A673 (cell line): ENCODE data around the gene NAV2. TPM values are rescaled to one million over a fixed set of nuclear protein-coding genes. Genes with fewer than 3 reads are reported as not detected.

Experiments used
- BruUV-seq: library from RNA; stranded (reverse); fragments of 400-500 nt; replicated peaks from 2 replicates; lab custom pipeline; 2021; lab: Mats Ljungman, UMichigan
- CTCF ChIA-PET: fragments of 300-600 bp; sonication (Branson Sonifier 250); formaldehyde crosslinking; loops from one replicate; lab custom pipeline; 2022; ENCODE audit warnings: antibody characterized with exemption; lab: Charles Lee
- POLR2A ChIA-PET: fragments of 300-600 bp; sonication (Branson Sonifier 250); formaldehyde crosslinking; loops from one replicate; lab custom pipeline; 2022; ENCODE audit warnings: antibody characterized with exemption; ENCODE audit not compliant: low non-redundant PET; lab: Charles Lee
- DNase-seq: peaks from one replicate; pipeline ENCODE4 v3.0.0-alpha.2; 2015; ENCODE audit warnings: low spot score
- H3K27ac ChIP-seq: fragments of 200-600 bp; sonication (generic); 2 replicates; pipeline ENCODE4 v1.5.1; 2016; ENCODE audit warnings: mixed run types, low read depth, mild to moderate bottlenecking, mixed read lengths, antibody characterized with exemption, low read length; ENCODE audit not compliant: poor library complexity, severe bottlenecking
- H3K27me3 ChIP-seq: fragments of 200-600 bp; sonication (generic); replicated peaks from 2 replicates; pipeline ENCODE4 v1.6.1; 2017; ENCODE audit warnings: mixed run types, low read depth, mild to moderate bottlenecking, mixed read lengths, antibody characterized with exemption, low read length; ENCODE audit not compliant: insufficient read depth, poor library complexity
- H3K36me3 ChIP-seq: fragments of 200-600 bp; sonication (generic); 2 replicates; pipeline ENCODE4 v1.6.1; 2016; ENCODE audit warnings: mixed run types, mild to moderate bottlenecking, mixed read lengths, antibody characterized with exemption, low read length; ENCODE audit not compliant: insufficient read depth, poor library complexity, severe bottlenecking
- H3K4me1 ChIP-seq: fragments of 200-600 bp; sonication (generic); 2 replicates; pipeline ENCODE4 v1.6.1; 2017; ENCODE audit warnings: mixed run types, mild to moderate bottlenecking, mixed read lengths, antibody characterized with exemption, low read length; ENCODE audit not compliant: insufficient read depth, poor library complexity, severe bottlenecking
- H3K4me3 ChIP-seq: fragments of 200-600 bp; sonication (generic); 2 replicates; pipeline ENCODE4 v1.5.1; 2016; ENCODE audit warnings: low read depth, mixed run types, mild to moderate bottlenecking, mixed read lengths, low read length; ENCODE audit not compliant: poor library complexity, severe bottlenecking
- H3K9me3 ChIP-seq: fragments of 200-600 bp; sonication (generic); 2 replicates; pipeline ENCODE4 v1.6.1; 2016; ENCODE audit warnings: mixed run types, low read depth, mild to moderate bottlenecking, mixed read lengths, antibody characterized with exemption, low read length; ENCODE audit not compliant: poor library complexity, severe bottlenecking
- EZH2 ChIP-seq: fragments of 200-600 bp; sonication (generic); IDR thresholded peaks from 2 replicates; pipeline ENCODE4 v1.6.1; 2017; ENCODE audit warnings: borderline replicate concordance, low read depth, mild to moderate bottlenecking, mixed read lengths, antibody characterized with exemption, low read length; ENCODE audit not compliant: poor library complexity, severe bottlenecking
- intact Hi-C: fragments of 100-400 bp; cut with micrococcal nuclease; formaldehyde crosslinking; loops from one replicate; pipeline ENCODE4 v1.10.0; 2022; ENCODE audit not compliant: unreplicated experiment
- total RNA-seq: library from RNA; stranded (reverse); gene quantifications from 2 replicates; pipeline ENCODE4 v1.2.3, GENCODE V29; 2021
- TF ChIP-seq, protein P1 (sequence below): fragments of 300-800, 200-600 bp; sonication (generic); conservative IDR thresholded peaks from 2 replicates; pipeline ENCODE4 v1.5.1; 2017; ENCODE audit warnings: low read depth, mild to moderate bottlenecking, antibody characterized with exemption, low read length, moderate library complexity, mixed read lengths

Gene NAV2
- total RNA-seq, 1 experiment from 2014 or later: not detected

DNA sequence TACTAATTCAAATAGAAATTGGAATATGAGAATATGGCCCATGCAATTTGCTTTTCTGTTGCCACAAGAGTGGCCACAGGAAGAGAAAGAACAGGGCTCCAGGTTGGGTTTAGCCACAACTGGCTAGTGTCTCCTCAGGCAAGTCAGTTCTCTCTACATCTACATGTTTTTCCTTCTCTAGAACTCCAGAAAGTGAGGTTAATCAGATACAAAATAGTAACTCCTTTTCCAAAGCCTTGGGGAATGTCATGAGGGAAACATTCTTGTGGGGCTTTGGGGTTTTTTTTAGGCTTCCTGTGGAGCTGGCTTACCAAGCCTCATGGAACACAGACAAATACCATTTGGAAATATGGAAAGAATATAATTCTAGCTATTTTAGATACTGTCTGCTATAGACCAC, 161.6 kb downstream of the NAV2 start:
- no peaks in the 10 kb centered on the region for H3K36me3 ChIP-seq
- no peak overlapping the region for H3K4me3 ChIP-seq
- H3K9me3 ChIP-seq: no peaks in the 10 kb centered on the region
- no peak for DNase-seq
- no peaks in the 10 kb centered on the region for H3K4me1 ChIP-seq
- H3K27me3 ChIP-seq: no peaks in the 10 kb centered on the region
- no peak overlapping the region for H3K27ac ChIP-seq
- POLR2A ChIA-PET: no interaction called here
- no TSS peak for BruUV-seq
- CTCF ChIA-PET: no interaction called here
- TF ChIP-seq EZH2: no peak
- TF ChIP-seq, protein P1, sequence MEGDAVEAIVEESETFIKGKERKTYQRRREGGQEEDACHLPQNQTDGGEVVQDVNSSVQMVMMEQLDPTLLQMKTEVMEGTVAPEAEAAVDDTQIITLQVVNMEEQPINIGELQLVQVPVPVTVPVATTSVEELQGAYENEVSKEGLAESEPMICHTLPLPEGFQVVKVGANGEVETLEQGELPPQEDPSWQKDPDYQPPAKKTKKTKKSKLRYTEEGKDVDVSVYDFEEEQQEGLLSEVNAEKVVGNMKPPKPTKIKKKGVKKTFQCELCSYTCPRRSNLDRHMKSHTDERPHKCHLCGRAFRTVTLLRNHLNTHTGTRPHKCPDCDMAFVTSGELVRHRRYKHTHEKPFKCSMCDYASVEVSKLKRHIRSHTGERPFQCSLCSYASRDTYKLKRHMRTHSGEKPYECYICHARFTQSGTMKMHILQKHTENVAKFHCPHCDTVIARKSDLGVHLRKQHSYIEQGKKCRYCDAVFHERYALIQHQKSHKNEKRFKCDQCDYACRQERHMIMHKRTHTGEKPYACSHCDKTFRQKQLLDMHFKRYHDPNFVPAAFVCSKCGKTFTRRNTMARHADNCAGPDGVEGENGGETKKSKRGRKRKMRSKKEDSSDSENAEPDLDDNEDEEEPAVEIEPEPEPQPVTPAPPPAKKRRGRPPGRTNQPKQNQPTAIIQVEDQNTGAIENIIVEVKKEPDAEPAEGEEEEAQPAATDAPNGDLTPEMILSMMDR: no peak
- intact Hi-C loops: no loop called here

DNA sequence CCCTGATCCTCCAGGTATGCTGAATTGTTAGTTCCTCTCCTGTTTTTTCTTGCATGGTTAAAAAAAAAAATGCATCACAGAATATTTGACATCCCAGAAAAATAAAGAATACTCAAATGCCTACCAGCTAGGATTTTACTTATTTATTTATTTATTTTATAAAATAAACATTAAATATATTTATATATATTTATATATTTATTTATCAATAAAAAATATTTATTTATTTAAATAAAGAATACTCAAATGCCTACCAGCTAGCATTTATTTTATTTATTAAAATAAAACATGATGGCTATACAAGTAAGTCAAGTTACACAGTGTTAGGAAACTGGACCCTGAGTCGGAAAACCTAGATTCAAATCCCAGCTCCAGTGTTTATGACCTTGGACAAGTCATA, 164.1 kb downstream of the NAV2 start:
- no peak overlapping the region for H3K27ac ChIP-seq
- H3K4me3 ChIP-seq: no peak overlapping the region
- POLR2A ChIA-PET: no interaction called here
- intact Hi-C loops: no loop called here
- CTCF ChIA-PET: no interaction called here
- no peaks in the 10 kb centered on the region for H3K27me3 ChIP-seq
- no peaks in the 10 kb centered on the region for H3K36me3 ChIP-seq
- DNase-seq: no peak
- H3K4me1 ChIP-seq: no peaks in the 10 kb centered on the region
- TF ChIP-seq EZH2: no peak
- TF ChIP-seq, protein P1: no peak
- no TSS peak for BruUV-seq
- H3K9me3 ChIP-seq: no peaks in the 10 kb centered on the region

DNA sequence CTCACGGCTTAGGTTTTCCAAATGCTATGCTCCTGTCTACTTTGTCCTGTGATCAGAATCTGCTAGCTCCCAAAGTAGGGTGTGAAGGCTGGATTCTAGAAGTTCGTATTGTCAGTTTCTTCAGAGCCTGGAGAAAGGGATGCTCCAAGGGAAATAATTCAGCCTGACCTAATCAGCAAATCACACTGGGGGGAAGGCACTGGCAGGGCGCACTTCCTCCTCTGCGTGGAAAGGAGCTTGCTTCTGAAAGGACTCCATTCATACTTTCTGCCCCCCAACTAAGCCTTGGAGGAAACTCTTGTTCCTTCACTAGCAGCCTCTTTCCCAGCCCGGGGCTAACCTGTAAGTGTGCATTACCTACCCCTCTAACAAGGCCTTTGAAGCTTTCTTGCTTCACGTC, 165.9 kb downstream of the NAV2 start:
- DNase-seq: no peak
- BruUV-seq: no TSS peak
- POLR2A ChIA-PET: no interaction called here
- H3K9me3 ChIP-seq: no peaks in the 10 kb centered on the region
- CTCF ChIA-PET: no interaction called here
- no peak for TF ChIP-seq EZH2
- TF ChIP-seq, protein P1: no peak
- no peaks in the 10 kb centered on the region for H3K36me3 ChIP-seq
- H3K4me1 ChIP-seq: no peaks in the 10 kb centered on the region
- H3K27me3 ChIP-seq: no peaks in the 10 kb centered on the region
- H3K27ac ChIP-seq: no peak overlapping the region
- no peak overlapping the region for H3K4me3 ChIP-seq
- intact Hi-C loops: no loop called here
